ENCODE measurements around the gene GLIS1. TPM values are rescaled to one million over a fixed set of nuclear protein-coding genes. Genes with fewer than 3 reads are reported as not detected.

The GLIS1 gene
- total and polyA plus RNA-seq, 10 of the 15 experiments (the other 5 are each of a cell fraction or from before 2014, with no cell fraction given): not detected

DNA sequence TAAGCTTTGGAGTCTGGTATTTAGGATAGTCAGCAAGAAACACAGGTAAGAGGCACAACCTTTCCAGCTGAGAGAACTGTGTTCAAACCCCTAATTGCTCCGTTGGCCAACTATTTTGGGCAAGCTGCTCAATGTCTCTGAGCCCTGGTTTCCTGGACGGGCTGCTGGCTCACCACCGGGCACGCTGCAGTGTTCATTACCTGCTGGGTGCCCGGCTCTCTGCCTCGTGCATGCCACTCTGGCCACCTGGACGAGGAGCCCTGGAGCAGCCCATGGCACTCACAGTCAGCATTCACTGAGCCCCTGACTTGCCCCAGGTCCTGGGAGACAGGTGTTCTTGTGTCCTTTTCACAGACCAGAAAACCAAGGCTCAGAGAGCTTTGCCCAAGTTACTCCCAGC, 228.7 kb downstream of the GLIS1 start:
- H3K4me1 ChIP-seq (ENCODE audit: control insufficient read depth, insufficient read depth, low read length): no peaks in the 10 kb centered on the region
- H3K27ac ChIP-seq (ENCODE audit: control insufficient read depth, insufficient read depth): no peak overlapping the region
- ATAC-seq (no peak), FAIRE-seq (no peak), DNase-seq (ENCODE audit: low read depth, low spot score) (no peak)
- H3K4me2 ChIP-seq (ENCODE audit: control insufficient read depth, insufficient read depth): no peak overlapping the region
- TF ChIP-seq TCF7 (IDR thresholded peaks at IDR 0.05; ENCODE audit: borderline replicate concordance) (no peak), SIX5 (IDR thresholded peaks at IDR 0.05; ENCODE audit: low read depth, low read length, severe bottlenecking) (no peak), MTA2 (IDR thresholded peaks at IDR 0.05; ENCODE audit: low read depth) (no peak), SRF (IDR thresholded peaks at IDR 0.05; ENCODE audit: low read depth in 2 of 2, low read length in 2 of 2) (no peak), LARP7 (IDR thresholded peaks at IDR 0.05) (no peak), BHLHE40 (IDR thresholded peaks at IDR 0.05; ENCODE audit: borderline replicate concordance in 1 of 2, low read depth in 2 of 2, low read length in 1 of 2) (no peak), SMARCA5 (IDR thresholded peaks at IDR 0.05) (no peak)
- CTCF ChIA-PET: no interaction called here
- H2AFZ ChIP-seq (ENCODE audit: control insufficient read depth, low read depth, low read length): no peak overlapping the region
- POLR2A ChIA-PET: no interaction called here
- in situ Hi-C loops (cut with MboI) (no loop called here), intact Hi-C loops (cut with micrococcal nuclease; ENCODE audit: unreplicated experiment) (no loop called here)
- H3K9ac ChIP-seq (ENCODE audit: control insufficient read depth, insufficient read depth, low read length): no peak overlapping the region
- no TSS peak for BruUV-seq (replicated peaks)
- H3K27me3 ChIP-seq (replicated peaks in 1 of 2; ENCODE audit: control insufficient read depth in 2 of 2, insufficient read depth in 2 of 2, low read length in 1 of 2): no peaks in the 10 kb centered on the region
- H3K9me3 ChIP-seq (replicated peaks; ENCODE audit: control insufficient read depth, insufficient read depth, low read length): no peaks in the 10 kb centered on the region
- no peaks in the 10 kb centered on the region for H3K79me2 ChIP-seq (ENCODE audit: control insufficient read depth, insufficient read depth, low read length)
- no peak overlapping the region for H3K4me3 ChIP-seq
- RAD21 ChIA-PET (ENCODE audit: unreplicated experiment): no interaction called here
- H3K36me3 ChIP-seq (ENCODE audit: control insufficient read depth in 2 of 2, insufficient read depth in 2 of 2, low read length in 1 of 2): no peaks in the 10 kb centered on the region
- H4K20me1 ChIP-seq (ENCODE audit: control insufficient read depth, insufficient read depth): no peaks in the 10 kb centered on the region
- WGBS (ENCODE audit: insufficient coverage, insufficient replicate concordance, low lambda C conversion rate, missing lambda C conversion rate): 30% methylated on average over 7 of the region's 7 CpGs
- SMC1A ChIA-PET (ENCODE audit: uncharacterized antibody, unreplicated experiment): no interaction called here

DNA sequence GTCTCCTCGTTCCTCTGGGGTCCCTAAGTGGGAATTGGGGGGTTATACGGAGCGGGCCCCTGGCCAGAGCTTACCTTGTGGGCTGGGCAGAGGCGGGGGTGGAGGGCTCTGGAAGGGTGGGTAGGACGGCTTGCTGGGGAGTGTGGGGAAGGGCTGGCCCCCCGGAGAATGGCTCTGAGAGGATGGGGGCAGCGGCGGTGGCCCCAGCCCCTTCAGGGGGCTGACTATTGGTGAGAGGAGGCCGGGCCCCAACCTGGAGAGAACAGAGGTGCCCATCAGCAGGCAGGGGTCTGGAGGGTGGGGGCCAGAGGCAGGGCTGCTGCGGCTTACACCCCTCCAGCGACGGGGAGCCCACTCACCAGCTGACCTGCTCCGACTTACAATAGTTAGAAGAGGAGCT, 229.2 kb downstream of the GLIS1 start:
- Histone ChIP-seq H3K79me2 (ENCODE audit: control insufficient read depth, insufficient read depth, low read length) (no peaks in the 10 kb centered on the region), H3K36me3 (ENCODE audit: control insufficient read depth in 2 of 2, insufficient read depth in 2 of 2, low read length in 1 of 2) (no peaks in the 10 kb centered on the region), H3K4me1 (ENCODE audit: control insufficient read depth, insufficient read depth, low read length) (no peaks in the 10 kb centered on the region), H4K20me1 (ENCODE audit: control insufficient read depth, insufficient read depth) (no peaks in the 10 kb centered on the region), H3K27me3 (replicated peaks in 1 of 2; ENCODE audit: control insufficient read depth in 2 of 2, insufficient read depth in 2 of 2, low read length in 1 of 2) (no peaks in the 10 kb centered on the region), H3K27ac (ENCODE audit: control insufficient read depth, insufficient read depth) (no peak overlapping the region), H3K4me2 (ENCODE audit: control insufficient read depth, insufficient read depth) (no peak overlapping the region), H2AFZ (ENCODE audit: control insufficient read depth, low read depth, low read length) (no peak overlapping the region), H3K9ac (ENCODE audit: control insufficient read depth, insufficient read depth, low read length) (no peak overlapping the region), H3K4me3 (no peak overlapping the region), H3K9me3 (replicated peaks; ENCODE audit: control insufficient read depth, insufficient read depth, low read length) (no peaks in the 10 kb centered on the region)
- ChIA-PET POLR2A (no interaction called here), CTCF (no interaction called here), SMC1A (ENCODE audit: uncharacterized antibody, unreplicated experiment) (no interaction called here), RAD21 (ENCODE audit: unreplicated experiment) (no interaction called here)
- 47% methylated on average over 8 of the region's 13 CpGs for WGBS (ENCODE audit: insufficient coverage, insufficient replicate concordance, low lambda C conversion rate, missing lambda C conversion rate)
- DNase-seq (ENCODE audit: low read depth, low spot score) (no peak), ATAC-seq (no peak), FAIRE-seq (no peak)
- no TSS peak for BruUV-seq (replicated peaks)
- in situ Hi-C loops (cut with MboI) (no loop called here), intact Hi-C loops (cut with micrococcal nuclease; ENCODE audit: unreplicated experiment) (no loop called here)
- no peak for TF ChIP-seq RUNX3 (IDR thresholded peaks at IDR 0.05; ENCODE audit: low read length)
- no peak for TF ChIP-seq IKZF2 (IDR thresholded peaks at IDR 0.05)
- no peak for TF ChIP-seq ZNF274 (IDR thresholded peaks at IDR 0.05; ENCODE audit: insufficient read depth, insufficient read length)
- TF ChIP-seq PAX5 (IDR thresholded peaks at IDR 0.05; ENCODE audit: borderline replicate concordance, low read depth, low read length): no peak
- TF ChIP-seq TCF12 (IDR thresholded peaks at IDR 0.05; ENCODE audit: low read depth, low read length): no peak
- no peak for TF ChIP-seq RFX5 (IDR thresholded peaks at IDR 0.05; ENCODE audit: low read depth, low read length)
- TF ChIP-seq, protein P1, sequence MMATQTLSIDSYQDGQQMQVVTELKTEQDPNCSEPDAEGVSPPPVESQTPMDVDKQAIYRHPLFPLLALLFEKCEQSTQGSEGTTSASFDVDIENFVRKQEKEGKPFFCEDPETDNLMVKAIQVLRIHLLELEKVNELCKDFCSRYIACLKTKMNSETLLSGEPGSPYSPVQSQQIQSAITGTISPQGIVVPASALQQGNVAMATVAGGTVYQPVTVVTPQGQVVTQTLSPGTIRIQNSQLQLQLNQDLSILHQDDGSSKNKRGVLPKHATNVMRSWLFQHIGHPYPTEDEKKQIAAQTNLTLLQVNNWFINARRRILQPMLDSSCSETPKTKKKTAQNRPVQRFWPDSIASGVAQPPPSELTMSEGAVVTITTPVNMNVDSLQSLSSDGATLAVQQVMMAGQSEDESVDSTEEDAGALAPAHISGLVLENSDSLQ (IDR thresholded peaks at IDR 0.05): no peak
- TF ChIP-seq PAX8 (IDR thresholded peaks at IDR 0.05): no peak
- TF ChIP-seq RAD21 (IDR thresholded peaks at IDR 0.05; ENCODE audit: insufficient read depth, low read depth, low read length): no peak
- TF ChIP-seq, protein P2, sequence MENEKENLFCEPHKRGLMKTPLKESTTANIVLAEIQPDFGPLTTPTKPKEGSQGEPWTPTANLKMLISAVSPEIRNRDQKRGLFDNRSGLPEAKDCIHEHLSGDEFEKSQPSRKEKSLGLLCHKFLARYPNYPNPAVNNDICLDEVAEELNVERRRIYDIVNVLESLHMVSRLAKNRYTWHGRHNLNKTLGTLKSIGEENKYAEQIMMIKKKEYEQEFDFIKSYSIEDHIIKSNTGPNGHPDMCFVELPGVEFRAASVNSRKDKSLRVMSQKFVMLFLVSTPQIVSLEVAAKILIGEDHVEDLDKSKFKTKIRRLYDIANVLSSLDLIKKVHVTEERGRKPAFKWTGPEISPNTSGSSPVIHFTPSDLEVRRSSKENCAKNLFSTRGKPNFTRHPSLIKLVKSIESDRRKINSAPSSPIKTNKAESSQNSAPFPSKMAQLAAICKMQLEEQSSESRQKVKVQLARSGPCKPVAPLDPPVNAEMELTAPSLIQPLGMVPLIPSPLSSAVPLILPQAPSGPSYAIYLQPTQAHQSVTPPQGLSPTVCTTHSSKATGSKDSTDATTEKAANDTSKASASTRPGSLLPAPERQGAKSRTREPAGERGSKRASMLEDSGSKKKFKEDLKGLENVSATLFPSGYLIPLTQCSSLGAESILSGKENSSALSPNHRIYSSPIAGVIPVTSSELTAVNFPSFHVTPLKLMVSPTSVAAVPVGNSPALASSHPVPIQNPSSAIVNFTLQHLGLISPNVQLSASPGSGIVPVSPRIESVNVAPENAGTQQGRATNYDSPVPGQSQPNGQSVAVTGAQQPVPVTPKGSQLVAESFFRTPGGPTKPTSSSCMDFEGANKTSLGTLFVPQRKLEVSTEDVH (IDR thresholded peaks at IDR 0.05; ENCODE audit: low read depth, partially characterized antibody): no peak

Data from GM12878 (cell line).